OCI-LY1 (cell line): ENCODE results near the gene SPTB.

Source experiments
- H2AFZ ChIP-seq: fragments of 200-600 bp; sonication (generic), shearing (Covaris generic); 2 replicates; pipeline ENCODE4 v1.6.0; 2014; ENCODE audit warnings: antibody characterized with exemption, mild to moderate bottlenecking, low read length
- H3F3A ChIP-seq: fragments of 200-600 bp; sonication (generic), shearing (Covaris generic); 2 replicates; pipeline ENCODE4 v1.6.0; 2014; ENCODE audit warnings: mild to moderate bottlenecking, antibody characterized with exemption, low read length, moderate library complexity; ENCODE audit not compliant: insufficient read depth
- H3K27ac ChIP-seq: fragments of 200-600 bp; sonication (generic); 2 replicates; pipeline ENCODE4 v1.5.1; 2014; ENCODE audit warnings: low read length, mixed run types, mild to moderate bottlenecking, low read depth; ENCODE audit not compliant: poor library complexity, severe bottlenecking
- H3K27me3 ChIP-seq: fragments of 200-600 bp; sonication (generic); 2 replicates; pipeline ENCODE4 v1.6.0; 2014; ENCODE audit warnings: antibody characterized with exemption, mild to moderate bottlenecking, low read length, moderate library complexity; ENCODE audit not compliant: insufficient read depth
- H3K36me3 ChIP-seq: fragments of 200-600 bp; sonication (generic); 2 replicates; pipeline ENCODE4 v1.6.1; 2014; ENCODE audit warnings: mild to moderate bottlenecking, antibody characterized with exemption, low read length, moderate library complexity, mixed read lengths; ENCODE audit not compliant: insufficient read depth
- H3K4me1 ChIP-seq: fragments of 200-600 bp; sonication (generic); 2 replicates; pipeline ENCODE4 v1.5.1; 2014; ENCODE audit warnings: mild to moderate bottlenecking, low read length, moderate library complexity; ENCODE audit not compliant: insufficient read depth, severe bottlenecking
- H3K4me2 ChIP-seq: fragments of 200-600 bp; sonication (generic), shearing (Covaris generic); 2 replicates; pipeline ENCODE4 v1.6.1; 2014; ENCODE audit warnings: low read length
- H3K4me3 ChIP-seq: fragments of 200-600 bp; sonication (generic); 2 replicates; pipeline ENCODE4 v1.5.1; 2014; ENCODE audit warnings: low read length, low read depth, mild to moderate bottlenecking, mixed read lengths; ENCODE audit not compliant: poor library complexity, severe bottlenecking
- H3K79me2 ChIP-seq: fragments of 200-600 bp; shearing (Covaris generic); 2 replicates; pipeline ENCODE4 v1.6.1; 2016; ENCODE audit warnings: mixed run types, low read length, mixed read lengths; ENCODE audit not compliant: insufficient read depth
- H3K9ac ChIP-seq: fragments of 200-600 bp; sonication (generic), shearing (Covaris generic); 2 replicates; pipeline ENCODE4 v1.6.1; 2014; ENCODE audit warnings: mild to moderate bottlenecking, low read length, mixed read lengths
- H3K9me2 ChIP-seq: fragments of 200-600 bp; sonication (generic), shearing (Covaris generic); 2 replicates; pipeline ENCODE4 v1.6.1; 2014; ENCODE audit warnings: low read depth, mild to moderate bottlenecking, low read length, mixed read lengths
- H3K9me3 ChIP-seq: fragments of 200-600 bp; shearing (Covaris generic); 2 replicates; pipeline ENCODE4 v1.6.1; 2014; ENCODE audit warnings: low read length, mixed read lengths
- H4K20me1 ChIP-seq: fragments of 200-600 bp; sonication (generic), shearing (Covaris generic); 2 replicates; pipeline ENCODE4 v1.6.0; 2016; ENCODE audit warnings: mild to moderate bottlenecking, low read length; ENCODE audit not compliant: insufficient read depth
- EZH2 ChIP-seq: fragments of 200-600 bp; sonication (generic), shearing (Covaris generic); IDR thresholded peaks from 2 replicates; pipeline ENCODE4 v1.8.0; 2017; ENCODE audit warnings: borderline replicate concordance, mixed run types, mild to moderate bottlenecking, antibody characterized with exemption, low read length, moderate library complexity, mixed read lengths
- TF ChIP-seq, protein P1 (sequence below): fragments of 200-600 bp; sonication (generic), shearing (Covaris generic); IDR thresholded peaks from 2 replicates; pipeline ENCODE4 v1.5.1; 2017; ENCODE audit warnings: mild to moderate bottlenecking, antibody characterized with exemption, low read length, moderate library complexity, mixed read lengths

SPTB gene

DNA sequence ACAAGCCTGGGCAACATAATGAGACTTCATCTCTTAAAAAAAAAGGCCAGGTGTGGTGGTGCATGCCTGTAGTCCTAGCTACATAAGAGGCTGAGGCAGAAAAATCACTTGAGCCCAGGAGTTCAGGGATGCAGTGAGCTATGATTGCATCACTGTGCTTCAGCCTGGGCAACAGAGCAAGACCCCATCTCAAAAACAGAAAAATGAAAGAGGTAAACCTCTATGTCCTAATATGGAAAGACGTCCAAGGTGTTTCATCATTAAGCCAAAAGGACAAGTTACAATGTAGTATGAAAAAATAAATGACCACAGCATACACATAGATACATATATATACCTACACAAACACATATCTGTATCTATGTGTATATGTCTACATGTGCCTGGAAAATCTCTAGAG, 15.4 kb downstream of the SPTB start:
- Histone ChIP-seq H3K9me2 (no peaks in the 10 kb centered on the region), H3K9ac (no peak overlapping the region), H3K4me1 (no peaks in the 10 kb centered on the region), H3F3A (no peaks in the 10 kb centered on the region), H3K4me3 (no peak overlapping the region), H3K79me2 (no peaks in the 10 kb centered on the region), H3K27me3 (peaks cover 6% of the 10 kb centered on the region; the same call in 1 of the 2 replicates), H3K36me3 (no peaks in the 10 kb centered on the region), H3K27ac (no peak overlapping the region), H2AFZ (no peak overlapping the region), H3K4me2 (no peak overlapping the region), H4K20me1 (no peaks in the 10 kb centered on the region), H3K9me3 (no peaks in the 10 kb centered on the region)
- TF ChIP-seq, protein P1, sequence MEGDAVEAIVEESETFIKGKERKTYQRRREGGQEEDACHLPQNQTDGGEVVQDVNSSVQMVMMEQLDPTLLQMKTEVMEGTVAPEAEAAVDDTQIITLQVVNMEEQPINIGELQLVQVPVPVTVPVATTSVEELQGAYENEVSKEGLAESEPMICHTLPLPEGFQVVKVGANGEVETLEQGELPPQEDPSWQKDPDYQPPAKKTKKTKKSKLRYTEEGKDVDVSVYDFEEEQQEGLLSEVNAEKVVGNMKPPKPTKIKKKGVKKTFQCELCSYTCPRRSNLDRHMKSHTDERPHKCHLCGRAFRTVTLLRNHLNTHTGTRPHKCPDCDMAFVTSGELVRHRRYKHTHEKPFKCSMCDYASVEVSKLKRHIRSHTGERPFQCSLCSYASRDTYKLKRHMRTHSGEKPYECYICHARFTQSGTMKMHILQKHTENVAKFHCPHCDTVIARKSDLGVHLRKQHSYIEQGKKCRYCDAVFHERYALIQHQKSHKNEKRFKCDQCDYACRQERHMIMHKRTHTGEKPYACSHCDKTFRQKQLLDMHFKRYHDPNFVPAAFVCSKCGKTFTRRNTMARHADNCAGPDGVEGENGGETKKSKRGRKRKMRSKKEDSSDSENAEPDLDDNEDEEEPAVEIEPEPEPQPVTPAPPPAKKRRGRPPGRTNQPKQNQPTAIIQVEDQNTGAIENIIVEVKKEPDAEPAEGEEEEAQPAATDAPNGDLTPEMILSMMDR: no peak
- no peak for TF ChIP-seq EZH2

DNA sequence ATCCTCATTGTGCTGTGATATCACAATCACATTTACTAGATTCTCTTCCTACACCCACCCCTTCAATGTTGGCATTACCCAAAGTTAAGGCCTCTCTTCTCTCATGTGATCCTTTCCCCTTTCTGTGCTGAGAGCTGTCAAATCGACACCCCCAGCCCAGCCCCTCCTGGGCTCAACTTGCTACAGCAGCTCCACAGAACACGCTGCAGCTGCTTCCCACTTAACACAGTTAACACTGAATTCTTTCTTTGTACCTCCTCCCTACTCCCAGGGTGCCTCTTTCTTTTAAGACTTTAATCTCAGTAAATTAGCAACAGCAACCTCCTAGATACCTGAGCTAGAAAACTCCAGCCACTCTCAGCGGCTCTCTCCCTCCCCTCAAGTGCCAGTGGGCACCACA, 17.8 kb downstream of the SPTB start:
- Histone ChIP-seq H3K4me2 (no peak overlapping the region), H3K4me3 (no peak overlapping the region), H3F3A (no peaks in the 10 kb centered on the region), H3K4me1 (no peaks in the 10 kb centered on the region), H3K9me2 (no peaks in the 10 kb centered on the region), H3K27me3 (peaks cover 3% of the 10 kb centered on the region; the same call in 1 of the 2 replicates), H3K9me3 (no peaks in the 10 kb centered on the region), H3K27ac (no peak overlapping the region), H3K9ac (no peak overlapping the region), H3K79me2 (no peaks in the 10 kb centered on the region), H4K20me1 (no peaks in the 10 kb centered on the region), H3K36me3 (no peaks in the 10 kb centered on the region), H2AFZ (no peak overlapping the region)
- no peak for TF ChIP-seq EZH2
- TF ChIP-seq, protein P1: no peak

DNA sequence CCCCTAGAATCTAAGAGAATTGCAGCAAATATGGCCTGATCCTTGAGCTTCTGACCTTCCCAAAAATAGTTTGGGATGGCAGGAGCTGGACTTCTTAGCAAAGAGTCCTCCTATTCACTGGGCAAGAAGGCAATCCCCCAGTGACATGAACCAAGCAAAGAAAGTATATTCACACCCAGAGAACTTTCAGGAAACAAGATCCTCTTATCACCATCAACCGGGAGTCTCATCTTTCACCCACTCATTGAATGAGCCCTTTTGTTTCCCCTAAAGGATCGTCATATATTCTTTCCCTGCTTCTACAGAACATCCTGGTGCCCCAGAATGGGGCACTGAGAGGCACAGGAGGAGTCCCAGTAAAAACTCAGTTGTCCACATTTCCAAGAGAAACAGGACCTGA, 19.7 kb downstream of the SPTB start:
- TF ChIP-seq EZH2: no peak
- TF ChIP-seq, protein P1: no peak
- Histone ChIP-seq H3K9me3 (no peaks in the 10 kb centered on the region), H2AFZ (no peak overlapping the region), H3K4me3 (no peak overlapping the region), H3K27ac (no peak overlapping the region), H3K4me1 (no peaks in the 10 kb centered on the region), H4K20me1 (no peaks in the 10 kb centered on the region), H3K27me3 (peaks cover 3% of the 10 kb centered on the region; the same call in 1 of the 2 replicates), H3K4me2 (no peak overlapping the region), H3K9ac (no peak overlapping the region), H3K36me3 (no peaks in the 10 kb centered on the region), H3K79me2 (no peaks in the 10 kb centered on the region), H3F3A (no peaks in the 10 kb centered on the region), H3K9me2 (no peaks in the 10 kb centered on the region)
